DMS79 (cell line): ENCODE data around the gene FOXC2.

Experiments used
- DNase-seq: peaks from one replicate; lab custom pipeline; 2025; lab: John Stamatoyannopoulos, UW

Gene FOXC2

GRCh38 chr16:86533076-86533475 is 33.6 kb upstream of the FOXC2 start:
- no peak for DNase-seq

GRCh38 chr16:86533767-86534351 is 32.8 kb upstream of the FOXC2 start:
- no peak for DNase-seq

GRCh38 chr16:86534779-86535615 is 31.6 kb upstream of the FOXC2 start:
- no peak for DNase-seq

GRCh38 chr16:86536621-86537020 is 30.0 kb upstream of the FOXC2 start:
- DNase-seq: no peak

- DNase-seq: no peak
Observed at GRCh38 chr16:86537486-86537885, 29.1 kb upstream of the FOXC2 start.

- no peak for DNase-seq
Observed at GRCh38 chr16:86538196-86538780, 28.3 kb upstream of the FOXC2 start.

- DNase-seq: no peak
Observed at GRCh38 chr16:86540894-86541293, 25.7 kb upstream of the FOXC2 start.

GRCh38 chr16:86541560-86541959 is 25.1 kb upstream of the FOXC2 start:
- DNase-seq: no peak

GRCh38 chr16:86542756-86543750 is 23.6 kb upstream of the FOXC2 start:
- no peak for DNase-seq

- no peak for DNase-seq
Observed at GRCh38 chr16:86545481-86545880, 21.1 kb upstream of the FOXC2 start.

GRCh38 chr16:86545954-86546637 is 20.5 kb upstream of the FOXC2 start:
- DNase-seq: no peak

GRCh38 chr16:86546638-86547013 is 20.0 kb upstream of the FOXC2 start:
- DNase-seq: no peak

- no peak for DNase-seq
Observed at GRCh38 chr16:86547286-86547685, 19.3 kb upstream of the FOXC2 start.

- DNase-seq: no peak
Observed at GRCh38 chr16:86549076-86549892, 17.3 kb upstream of the FOXC2 start.

GRCh38 chr16:86549893-86550190 is 16.8 kb upstream of the FOXC2 start:
- DNase-seq: no peak

GRCh38 chr16:86550281-86550680 is 16.3 kb upstream of the FOXC2 start:
- no peak for DNase-seq

- DNase-seq: no peak
Observed at GRCh38 chr16:86553356-86553755, 13.3 kb upstream of the FOXC2 start.

- DNase-seq: no peak
Observed at GRCh38 chr16:86554599-86554916, 12.1 kb upstream of the FOXC2 start.

GRCh38 chr16:86554917-86555703 is 11.5 kb upstream of the FOXC2 start, which contains the start of gene MTHFSD:
MTHFSD (minus strand) TSS chr16:86555235; CDS start chr16:86555184, 51 bp downstream.
- no peak for DNase-seq

- DNase-seq: no peak
Observed at GRCh38 chr16:86555704-86556075, 10.9 kb upstream of the FOXC2 start.
